Right lobe of liver (tissue), 4 donors: ENCODE results near the gene EXOC4.

Experiments
- CTCF ChIP-seq, 4 donors: fragments of 200-600 bp in 3 of 4; fragments of 450-650 bp in 1 of 4; IDR thresholded peaks; one replicate each; pipeline versions ENCODE4 v1.5.1 to v1.8.0; 2016 to 2022; ENCODE audit warnings: antibody characterized with exemption in 4 of 4, mild to moderate bottlenecking in 2 of 4
- POLR2A ChIP-seq: fragments of 450-650 bp; IDR thresholded peaks from one replicate; pipeline ENCODE4 v1.6.1; 2017; ENCODE audit warnings: antibody characterized with exemption, mild to moderate bottlenecking
- donor health status: DM: no; HTN: no; CAD: no.
- donor health status: DM: no; HTN: no; CAD: no.
- donor health status: DM: no; HTN: yes; CAD: no.

GRCh38 chr7:133482599-133482998 is 229.7 kb downstream of the EXOC4 start:
- TF ChIP-seq POLR2A: no peak
- no peak for TF ChIP-seq CTCF (IDR thresholded peaks at IDR 0.05)
